NOMO-1 treated with DMSO at 0.1 percent for 48 hours (cell line): ENCODE data around the gene P2RY12.
"Not testable (repeated sequence)": the region's sequence is repeated elsewhere in the genome, so short reads cannot be mapped to it uniquely, and the experiment has no call there.

ENCODE experiments used
- DNase-seq: peaks from one replicate; lab custom pipeline; 2025; ENCODE audit not compliant: unreplicated experiment; lab: John Stamatoyannopoulos, UW

The P2RY12 gene

GRCh38 chr3:151393146-151393830 lies 8.7 kb upstream of the P2RY12 start:
- peak; percentile 17 for DNase-seq

GRCh38 chr3:151392191-151392590 lies 7.6 kb upstream of the P2RY12 start:
- not testable (repeated sequence) for DNase-seq

- DNase-seq, result peak; percentile 51
These were observed 7.2 kb upstream of the P2RY12 start for GRCh38 chr3:151391720-151392119.

GRCh38 chr3:151387842-151388241 lies 3.3 kb upstream of the P2RY12 start:
- DNase-seq, result no peak

- peak; percentile 45 for DNase-seq
These were observed 2.9 kb upstream of the P2RY12 start for GRCh38 chr3:151387432-151387831.

GRCh38 chr3:151386056-151386455 lies 1.5 kb upstream of the P2RY12 start:
- DNase-seq, result peak; percentile 31

- DNase-seq, result no peak
These were observed 597 bp downstream of the P2RY12 start for GRCh38 chr3:151383956-151384355.

GRCh38 chr3:151383111-151383510 lies 1.4 kb downstream of the P2RY12 start:
- DNase-seq, result no peak

- DNase-seq, result peak; percentile 82
These were observed 1.9 kb downstream of the P2RY12 start for GRCh38 chr3:151382671-151383070.

GRCh38 chr3:151379083-151379734 lies 5.3 kb downstream of the P2RY12 start:
- peak; percentile 51 for DNase-seq

- no peak for DNase-seq
These were observed 6.7 kb downstream of the P2RY12 start for GRCh38 chr3:151377768-151378385.

- DNase-seq, result no peak
These were observed 12.3 kb downstream of the P2RY12 start for GRCh38 chr3:151372063-151372820.

GRCh38 chr3:151371526-151371925 lies 13.0 kb downstream of the P2RY12 start:
- no peak for DNase-seq

- no peak for DNase-seq
These were observed 17.1 kb downstream of the P2RY12 start for GRCh38 chr3:151367448-151367847.

- no peak for DNase-seq
These were observed 17.6 kb downstream of the P2RY12 start for GRCh38 chr3:151366993-151367392.

GRCh38 chr3:151362751-151363174 lies 21.8 kb downstream of the P2RY12 start:
- DNase-seq, result peak; percentile 83

GRCh38 chr3:151357463-151357850 lies 27.1 kb downstream of the P2RY12 start:
- DNase-seq, result no peak

- DNase-seq, result peak; percentile 56
These were observed 27.6 kb downstream of the P2RY12 start for GRCh38 chr3:151356794-151357462.

- peak; percentile 47 for DNase-seq
These were observed 32.9 kb downstream of the P2RY12 start for GRCh38 chr3:151351648-151352047.

- peak; percentile 77 for DNase-seq
These were observed 33.3 kb downstream of the P2RY12 start for GRCh38 chr3:151351219-151351618.

- peak; percentile 52 for DNase-seq
These were observed 33.9 kb downstream of the P2RY12 start for GRCh38 chr3:151350656-151351055.
